HFFc6 (cell line): ENCODE measurements around the gene TMEM101. TPM values are rescaled to one million over a fixed set of nuclear protein-coding genes. Genes with fewer than 3 reads are reported as not detected.
"Not testable (repeated sequence)": the region's sequence is repeated elsewhere in the genome, so short reads cannot be mapped to it uniquely, and the experiment has no call there.

Source experiments
- DNase-seq: peaks from one replicate; pipeline ENCODE4 v3.0.0-alpha.2; 2018
- H3K27ac Mint-ChIP-seq: 2 replicates; pipeline ENCODE4 v1.8.0; 2020; ENCODE audit warnings: mild to moderate bottlenecking, mixed read lengths
- H3K27me3 Mint-ChIP-seq: 2 replicates; pipeline ENCODE4 v1.8.0; 2021; ENCODE audit warnings: mild to moderate bottlenecking, moderate library complexity, mixed read lengths; ENCODE audit not compliant: insufficient read depth
- H3K36me3 Mint-ChIP-seq: 2 replicates; pipeline ENCODE4 v1.8.0; 2021; ENCODE audit warnings: low read depth, mixed read lengths
- H3K4me1 Mint-ChIP-seq: 2 replicates; pipeline ENCODE4 v1.8.0; 2020; ENCODE audit warnings: low read depth, mixed read lengths
- H3K4me3 Mint-ChIP-seq: 2 replicates; pipeline ENCODE4 v1.8.0; 2020; ENCODE audit warnings: mild to moderate bottlenecking, moderate library complexity, mixed read lengths
- H3K9me3 Mint-ChIP-seq: 2 replicates; pipeline ENCODE4 v1.8.0; 2020; ENCODE audit warnings: mild to moderate bottlenecking, mixed read lengths
- CTCF ChIP-seq: fragments of 200-600 bp; sonication (generic); IDR thresholded peaks from 2 replicates; pipeline ENCODE4 v1.5.0; 2021; ENCODE audit warnings: antibody characterized with exemption, mild to moderate bottlenecking
- total RNA-seq, 6 experiments: library from RNA; stranded (reverse); fragmentation: NEBNext Ultra II Directional; extraction: Animal tissue kit (Norgen Biotek cat#: 25700); gene quantifications; 2 replicates in 1 of 6; 3 replicates in 5 of 6; pipeline ENCODE4 v1.2.3, GENCODE V29; 2021

Gene TMEM101
- total RNA-seq, 6 experiments from 2014 or later: 27.8 to 32.7 (median 29.2) TPM

DNA sequence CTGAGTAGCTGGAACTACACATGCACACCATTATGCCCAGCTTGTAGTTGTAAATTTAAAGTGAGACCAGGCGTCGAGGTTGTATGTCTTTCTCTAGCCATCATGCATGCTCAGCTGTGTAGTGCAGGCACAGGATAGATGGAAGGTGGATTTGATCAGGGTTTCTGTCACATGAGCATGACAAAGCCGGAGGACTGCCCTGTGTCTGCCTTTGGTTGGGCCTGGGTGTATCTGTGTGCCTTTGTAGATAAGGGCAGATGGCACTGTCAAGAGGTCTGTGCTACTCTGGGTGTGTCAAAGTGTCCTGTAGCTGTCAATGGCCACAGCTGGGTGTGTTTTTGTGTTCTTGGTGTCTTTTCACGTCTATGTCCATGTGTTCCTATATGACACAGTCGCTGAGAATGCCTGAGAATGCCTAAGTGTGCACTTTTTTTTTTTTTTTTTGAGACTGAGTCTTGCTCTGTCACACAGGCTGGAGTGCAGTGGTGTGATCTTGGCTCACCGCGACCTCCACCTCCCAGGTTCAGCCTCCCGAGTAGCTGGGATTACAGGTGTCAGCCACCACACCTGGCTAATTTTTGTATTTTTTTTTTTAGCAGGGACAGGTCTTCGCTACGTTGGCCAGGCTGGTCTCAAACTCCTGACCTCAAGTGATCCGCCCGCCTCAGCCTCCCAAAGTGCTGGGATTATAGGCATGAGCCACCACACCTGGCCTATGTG, 14.5 kb downstream of the TMEM101 start:
- TF ChIP-seq CTCF: no peak
- DNase-seq: no peak
- Mint-ChIP-seq H3K27me3 (peaks cover 3% of the 10 kb centered on the region; the same call in 1 of the 2 replicates), H3K27ac (no peak overlapping the region), H3K4me3 (no peak overlapping the region), H3K9me3 (no peaks in the 10 kb centered on the region), H3K4me1 (peaks cover 39% of the 10 kb centered on the region), H3K36me3 (no peaks in the 10 kb centered on the region)

- peaks cover 9% of the 10 kb centered on the region for H3K27me3 Mint-ChIP-seq
Measured at GRCh38 chr17:43999024-43999423, 15.7 kb downstream of the TMEM101 start.

GRCh38 chr17:43998552-43998951, 16.2 kb downstream of the TMEM101 start:
- no peaks in the 10 kb centered on the region for H3K36me3 Mint-ChIP-seq
- H3K27me3 Mint-ChIP-seq: peaks cover 9% of the 10 kb centered on the region
- peaks cover 39% of the 10 kb centered on the region for H3K4me1 Mint-ChIP-seq
- H3K4me3 Mint-ChIP-seq: no peak overlapping the region
- peak; percentile 24 for DNase-seq
- H3K27ac Mint-ChIP-seq: peak overlapping the region; percentile 6
- TF ChIP-seq CTCF: no peak
- H3K9me3 Mint-ChIP-seq: no peaks in the 10 kb centered on the region

More at GRCh38 chr17:43999024-43999423, 15.7 kb downstream of the TMEM101 start:
- TF ChIP-seq CTCF: no peak
- Mint-ChIP-seq H3K9me3 (no peaks in the 10 kb centered on the region), H3K27ac (peak overlapping the region; percentile 6), H3K36me3 (no peaks in the 10 kb centered on the region), H3K4me1 (peaks cover 39% of the 10 kb centered on the region), H3K4me3 (no peak overlapping the region)
- no peak for DNase-seq

DNA sequence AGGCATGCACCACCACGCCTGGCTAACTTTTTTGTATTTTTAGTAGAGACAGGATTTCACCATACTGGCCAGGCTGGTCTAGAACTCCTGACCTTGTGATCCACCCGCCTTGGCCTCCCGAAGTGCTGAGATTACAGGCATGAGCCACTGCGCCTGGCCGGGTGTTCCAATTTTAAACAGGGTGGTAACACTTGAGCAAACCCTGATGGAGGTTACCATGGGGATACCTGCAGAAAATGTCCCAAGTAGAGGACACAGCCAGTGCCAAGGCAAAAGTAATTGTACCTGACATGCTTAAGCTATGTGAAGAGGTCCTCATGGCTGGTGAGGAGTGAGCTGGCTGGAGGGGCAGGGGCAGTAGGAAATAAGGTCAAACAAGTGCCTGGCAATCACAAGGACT, 17.6 kb downstream of the TMEM101 start:
- not testable (repeated sequence) for H3K9me3 Mint-ChIP-seq, H3K27ac Mint-ChIP-seq, H3K36me3 Mint-ChIP-seq, H3K4me3 Mint-ChIP-seq, DNase-seq, H3K27me3 Mint-ChIP-seq
- H3K4me1 Mint-ChIP-seq: peaks cover 33% of the 10 kb centered on the region

DNA sequence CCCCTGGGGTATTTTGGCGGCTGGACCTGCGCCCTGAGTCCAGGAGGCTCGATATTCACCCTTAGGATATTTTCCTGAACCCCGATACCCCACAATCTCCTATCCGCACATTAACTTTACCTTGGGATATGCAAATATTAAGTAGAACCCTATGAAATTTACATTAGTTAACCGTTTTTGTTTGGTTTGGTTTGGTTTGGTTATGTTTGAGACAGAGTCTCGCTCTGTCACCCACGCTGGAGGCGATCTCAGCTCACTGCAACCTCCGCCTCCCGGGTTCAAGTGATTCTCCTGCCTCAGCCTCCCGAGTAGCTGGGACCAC, 19.7 kb downstream of the TMEM101 start:
- H3K4me3 Mint-ChIP-seq: no peak overlapping the region
- H3K4me1 Mint-ChIP-seq: peaks cover 13% of the 10 kb centered on the region
- TF ChIP-seq CTCF: no peak; the same call in none of the 2 replicates
- DNase-seq: no peak
- H3K9me3 Mint-ChIP-seq: no peaks in the 10 kb centered on the region
- no peak overlapping the region for H3K27ac Mint-ChIP-seq
- H3K27me3 Mint-ChIP-seq: peaks cover 9% of the 10 kb centered on the region
- no peaks in the 10 kb centered on the region for H3K36me3 Mint-ChIP-seq

DNA sequence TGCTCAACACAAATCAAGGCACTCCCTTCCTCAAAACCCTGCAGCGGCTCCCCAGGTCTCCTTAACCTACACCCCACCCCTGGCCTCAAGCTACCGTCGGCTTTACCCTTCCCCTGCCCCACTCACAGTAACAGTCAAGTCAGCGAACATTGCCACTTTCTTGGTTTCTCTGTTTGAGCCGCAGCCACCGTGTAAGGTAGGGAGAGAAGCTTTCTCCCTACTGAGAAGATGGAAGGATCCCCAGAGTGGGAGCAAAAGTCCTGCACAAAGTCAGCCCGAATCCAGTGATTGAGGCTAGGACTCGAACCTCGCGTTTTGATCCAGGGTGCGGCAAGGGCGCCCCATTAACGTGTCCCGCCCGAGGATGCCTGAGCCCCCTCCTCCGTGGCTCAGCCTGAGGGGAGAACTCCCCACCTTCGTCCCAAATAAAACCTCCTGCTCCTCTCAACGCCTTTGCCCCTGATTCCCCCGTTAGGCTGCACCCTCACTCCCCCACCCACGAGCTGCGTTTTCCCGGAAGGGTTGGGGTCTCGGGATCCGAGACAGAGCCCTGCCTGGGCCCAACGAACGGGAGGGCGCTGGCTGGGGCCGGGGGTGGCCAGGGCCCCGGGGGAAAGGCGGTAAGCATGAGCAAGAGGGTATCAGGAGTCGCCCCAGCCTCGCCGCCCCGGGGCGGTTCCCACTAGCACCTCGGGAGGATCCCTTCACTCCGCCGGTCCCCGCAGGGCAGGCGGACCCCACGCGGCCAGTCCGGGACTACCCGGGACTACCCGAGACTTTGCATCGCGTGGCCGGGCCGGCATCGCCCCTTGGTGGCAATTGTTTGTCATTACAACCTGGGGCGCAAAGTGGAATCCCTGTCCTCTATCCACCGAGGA, 20.3 kb downstream of the TMEM101 start:
- Mint-ChIP-seq H3K36me3 (no peaks in the 10 kb centered on the region), H3K9me3 (no peaks in the 10 kb centered on the region), H3K4me3 (no peak overlapping the region), H3K27ac (no peak overlapping the region), H3K27me3 (peaks cover 9% of the 10 kb centered on the region), H3K4me1 (peaks cover 9% of the 10 kb centered on the region)
- DNase-seq: peak; percentile 35
- TF ChIP-seq CTCF: peak; percentile 95
